BJ (cell line): ENCODE results near the gene SRL. TPM values are rescaled to one million over a fixed set of nuclear protein-coding genes. Genes with fewer than 3 reads are reported as not detected.

Source experiments
- CTCF ChIA-PET: fragments of 350-600 bp; formaldehyde crosslinking; extraction: SDS; loops from one replicate; lab custom pipeline; 2021; ENCODE audit warnings: antibody characterized with exemption, inconsistent platforms; lab: Yijun Ruan, JAX
- POLR2A ChIA-PET: fragments of 300-600 bp; sonication (Branson Sonifier 250); formaldehyde crosslinking; extraction: SDS; loops from one replicate; lab custom pipeline; 2021; ENCODE audit warnings: antibody characterized with exemption; lab: Charles Lee
- DNase-seq: peaks from one replicate; pipeline ENCODE4 v3.0.0-alpha.2; 2011; ENCODE audit warnings: low read depth
- H3K27me3 ChIP-seq: 2 replicates; pipeline ENCODE4 v1.6.0; 2011; ENCODE audit warnings: low read length; ENCODE audit not compliant: control insufficient read depth, insufficient read depth
- H3K36me3 ChIP-seq: 2 replicates; pipeline ENCODE4 v1.5.1; 2011; ENCODE audit warnings: low read length; ENCODE audit not compliant: control insufficient read depth, insufficient read depth
- H3K4me3 ChIP-seq: 2 replicates; pipeline ENCODE4 v1.5.1; 2011; ENCODE audit warnings: low read depth, mild to moderate bottlenecking, control low read depth, low read length
- CTCF ChIP-seq: IDR thresholded peaks from 2 replicates; pipeline ENCODE4 v1.5.1; 2011; ENCODE audit warnings: low read depth, mild to moderate bottlenecking, control low read depth, inconsistent platforms, low read length, moderate library complexity; ENCODE audit not compliant: insufficient read depth
- polyA minus RNA-seq: library from RNA; depleted of rRNA, polyadenylated mRNA; stranded (reverse); fragments of >200 nt; gene quantifications from 2 replicates; pipeline ENCODE4 v1.2.3, GENCODE V29; 2011; rRNA and poly(A)+ RNA removed
- polyA plus RNA-seq: library from polyadenylated mRNA; depleted of rRNA; stranded (reverse); fragments of >200 nt; gene quantifications from 2 replicates; pipeline ENCODE4 v1.2.3, GENCODE V29; 2011; rRNA removed

SRL gene
- polyA plus RNA-seq: not detected in 2 replicates
- polyA minus RNA-seq: not detected in 2 replicates

- ChIA-PET POLR2A (no interaction called here), CTCF (interaction anchor here (1.3 to 2.7 kb wide), 3 partner anchors 12 to 259 kb away, joined by 3 to 13 read pairs (median 4); no protein-coding TSS in a partner anchor)
- H3K36me3 ChIP-seq: no peaks in the 10 kb centered on the region
- no peaks in the 10 kb centered on the region; the same call in 1 of the 2 replicates for H3K27me3 ChIP-seq
- no peak for DNase-seq
- TF ChIP-seq CTCF: no peak
- no peak within 1 kb of the TSS for H3K4me3 ChIP-seq
Measured at GRCh38 chr16:4241928-4242283, at the start of gene SRL. SRL (minus strand) TSS chr16:4242080; CDS start chr16:4242067, 13 bp downstream.

- CTCF ChIA-PET: interaction anchor here (0.6 to 13.0 kb wide), 10 partner anchors 8 to 112 kb away, joined by 3 to 211 read pairs (median 4); partner anchors contain the start of gene GLIS2
- POLR2A ChIA-PET: interaction anchor here (0.6 kb wide), 2 partner anchors 17 to 36 kb away, joined by 3 to 25 read pairs; partner anchors contain the start of gene TFAP4
- peak; percentile 50 for TF ChIP-seq CTCF
- no peaks in the 10 kb centered on the region for H3K27me3 ChIP-seq
- no peak overlapping the region for H3K4me3 ChIP-seq
- H3K36me3 ChIP-seq: no peaks in the 10 kb centered on the region
- DNase-seq: peak; percentile 52
Measured at GRCh38 chr16:4290236-4290830, 48.5 kb upstream of the SRL start.

- DNase-seq: no peak
- no peak overlapping the region for H3K4me3 ChIP-seq
- TF ChIP-seq CTCF: peak; percentile 99
- ChIA-PET CTCF (interaction anchor here (0.7 to 13.0 kb wide), 21 partner anchors 9 to 212 kb away, joined by 3 to 211 read pairs (median 5); partner anchors contain the start of genes GLIS2 and TFAP4), POLR2A (no interaction called here)
- H3K27me3 ChIP-seq: no peaks in the 10 kb centered on the region
- H3K36me3 ChIP-seq: no peaks in the 10 kb centered on the region
Measured at GRCh38 chr16:4288148-4288921, 46.5 kb upstream of the SRL start.

- no peak overlapping the region for H3K4me3 ChIP-seq
- POLR2A ChIA-PET: no interaction called here
- no peak for DNase-seq
- no peaks in the 10 kb centered on the region for H3K27me3 ChIP-seq
- no peaks in the 10 kb centered on the region; the same call in 1 of the 2 replicates for H3K36me3 ChIP-seq
- no peak for TF ChIP-seq CTCF
- CTCF ChIA-PET: interaction anchor here (1.3 to 2.0 kb wide), 2 partner anchors 11 to 14 kb away, joined by 3 to 5 read pairs; no protein-coding TSS in a partner anchor
Measured at GRCh38 chr16:4285167-4285566, 43.3 kb upstream of the SRL start.

- Histone ChIP-seq H3K27me3 (no peaks in the 10 kb centered on the region), H3K4me3 (no peak overlapping the region), H3K36me3 (no peaks in the 10 kb centered on the region; the same call in 1 of the 2 replicates)
- no peak for TF ChIP-seq CTCF
- ChIA-PET POLR2A (no interaction called here), CTCF (interaction anchor here (0.8 to 2.0 kb wide), 4 partner anchors 10 to 593 kb away, joined by 3 to 5 read pairs (median 3); no protein-coding TSS in a partner anchor)
- no peak for DNase-seq
Measured at GRCh38 chr16:4283939-4284338, 42.1 kb upstream of the SRL start.
